ENCODE measurements around the gene SF3B3. TPM values are rescaled to one million over a fixed set of nuclear protein-coding genes. Genes with fewer than 3 reads are reported as not detected.

The SF3B3 gene
- total RNA-seq, 1 experiment from 2014 or later, result 253 TPM

- no peak overlapping the region for H3K27ac ChIP-seq (ENCODE audit: low read length)
- no peak for ATAC-seq
- ChIA-PET CTCF (no interaction called here), POLR2A (no interaction called here)
- H3K27me3 ChIP-seq (ENCODE audit: control insufficient read depth, insufficient read depth, low read length), result no peaks in the 10 kb centered on the region
- no peaks in the 10 kb centered on the region for H3K4me1 ChIP-seq (ENCODE audit: control insufficient read depth, insufficient read depth, low read length)
- DNase-seq (ENCODE audit: low read depth, low spot score), result no peak
- no peaks in the 10 kb centered on the region for H3K9me3 ChIP-seq (ENCODE audit: control insufficient read depth, insufficient read depth, low read depth, low read length)
- no peak overlapping the region for H3K4me3 ChIP-seq (ENCODE audit: low read depth in 2 of 2, low read length in 2 of 2)
- intact Hi-C loops (cut with micrococcal nuclease; ENCODE audit: unreplicated experiment) (no loop called here), in situ Hi-C loops (cut with HindIII; ENCODE audit: low pct_unique_long_range_greater_than_20kb, low sequenced_read_pairs) (no loop called here)
- BruUV-seq (replicated peaks), result no TSS peak
- peaks cover 15% of the 10 kb centered on the region; the same call in 1 of the 2 replicates for H3K36me3 ChIP-seq (ENCODE audit: control insufficient read depth, insufficient read depth, low read length)
- TF ChIP-seq TCF7L2 (IDR thresholded peaks at IDR 0.05; ENCODE audit: low read depth, low read length) (no peak), SIN3A (IDR thresholded peaks at IDR 0.05; ENCODE audit: borderline replicate concordance, insufficient read depth, low read depth, low read length) (no peak), POLR2AphosphoS5 (IDR thresholded peaks at IDR 0.05; ENCODE audit: low read depth, low read length) (no peak), CTCF (IDR thresholded peaks at IDR 0.05) (no peak)
- TF ChIP-seq, protein P1, sequence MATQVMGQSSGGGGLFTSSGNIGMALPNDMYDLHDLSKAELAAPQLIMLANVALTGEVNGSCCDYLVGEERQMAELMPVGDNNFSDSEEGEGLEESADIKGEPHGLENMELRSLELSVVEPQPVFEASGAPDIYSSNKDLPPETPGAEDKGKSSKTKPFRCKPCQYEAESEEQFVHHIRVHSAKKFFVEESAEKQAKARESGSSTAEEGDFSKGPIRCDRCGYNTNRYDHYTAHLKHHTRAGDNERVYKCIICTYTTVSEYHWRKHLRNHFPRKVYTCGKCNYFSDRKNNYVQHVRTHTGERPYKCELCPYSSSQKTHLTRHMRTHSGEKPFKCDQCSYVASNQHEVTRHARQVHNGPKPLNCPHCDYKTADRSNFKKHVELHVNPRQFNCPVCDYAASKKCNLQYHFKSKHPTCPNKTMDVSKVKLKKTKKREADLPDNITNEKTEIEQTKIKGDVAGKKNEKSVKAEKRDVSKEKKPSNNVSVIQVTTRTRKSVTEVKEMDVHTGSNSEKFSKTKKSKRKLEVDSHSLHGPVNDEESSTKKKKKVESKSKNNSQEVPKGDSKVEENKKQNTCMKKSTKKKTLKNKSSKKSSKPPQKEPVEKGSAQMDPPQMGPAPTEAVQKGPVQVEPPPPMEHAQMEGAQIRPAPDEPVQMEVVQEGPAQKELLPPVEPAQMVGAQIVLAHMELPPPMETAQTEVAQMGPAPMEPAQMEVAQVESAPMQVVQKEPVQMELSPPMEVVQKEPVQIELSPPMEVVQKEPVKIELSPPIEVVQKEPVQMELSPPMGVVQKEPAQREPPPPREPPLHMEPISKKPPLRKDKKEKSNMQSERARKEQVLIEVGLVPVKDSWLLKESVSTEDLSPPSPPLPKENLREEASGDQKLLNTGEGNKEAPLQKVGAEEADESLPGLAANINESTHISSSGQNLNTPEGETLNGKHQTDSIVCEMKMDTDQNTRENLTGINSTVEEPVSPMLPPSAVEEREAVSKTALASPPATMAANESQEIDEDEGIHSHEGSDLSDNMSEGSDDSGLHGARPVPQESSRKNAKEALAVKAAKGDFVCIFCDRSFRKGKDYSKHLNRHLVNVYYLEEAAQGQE (IDR thresholded peaks at IDR 0.05; ENCODE audit: insufficient read depth in 1 of 2, low read depth in 2 of 2, low read length in 1 of 2), result no peak
Measured at GRCh38 chr16:70510216-70510615, 13.4 kb upstream of the SF3B3 start.

GRCh38 chr16:70511833-70512232, 11.8 kb upstream of the SF3B3 start:
- H3K27me3 ChIP-seq (ENCODE audit: control insufficient read depth, insufficient read depth, low read length), result no peaks in the 10 kb centered on the region
- ChIA-PET POLR2A (no interaction called here), CTCF (no interaction called here)
- H3K36me3 ChIP-seq (ENCODE audit: control insufficient read depth, insufficient read depth, low read length), result peaks cover 15% of the 10 kb centered on the region; the same call in 1 of the 2 replicates
- no TSS peak for BruUV-seq (replicated peaks)
- H3K9me3 ChIP-seq (ENCODE audit: control insufficient read depth, insufficient read depth, low read depth, low read length), result no peaks in the 10 kb centered on the region
- no peak for TF ChIP-seq SIN3A (IDR thresholded peaks at IDR 0.05; ENCODE audit: borderline replicate concordance, insufficient read depth, low read depth, low read length)
- TF ChIP-seq TCF7L2 (IDR thresholded peaks at IDR 0.05; ENCODE audit: low read depth, low read length), result no peak
- no peak for TF ChIP-seq POLR2AphosphoS5 (IDR thresholded peaks at IDR 0.05; ENCODE audit: low read depth, low read length)
- TF ChIP-seq CTCF (IDR thresholded peaks at IDR 0.05), result no peak
- TF ChIP-seq, protein P1 (IDR thresholded peaks at IDR 0.05; ENCODE audit: insufficient read depth in 1 of 2, low read depth in 2 of 2, low read length in 1 of 2), result no peak
- in situ Hi-C loops (cut with HindIII; ENCODE audit: low pct_unique_long_range_greater_than_20kb, low sequenced_read_pairs) (no loop called here), intact Hi-C loops (cut with micrococcal nuclease; ENCODE audit: unreplicated experiment) (no loop called here)
- ATAC-seq (no peak), DNase-seq (ENCODE audit: low read depth, low spot score) (no peak)
- H3K4me1 ChIP-seq (ENCODE audit: control insufficient read depth, insufficient read depth, low read length), result no peaks in the 10 kb centered on the region
- no peak overlapping the region for H3K27ac ChIP-seq (ENCODE audit: low read length)
- H3K4me3 ChIP-seq (ENCODE audit: low read depth in 2 of 2, low read length in 2 of 2), result no peak overlapping the region
